Cardiac muscle cell (in vitro differentiated cells and primary cell): Measurements from ENCODE around the gene PRAF2. TPM values are rescaled to one million over a fixed set of nuclear protein-coding genes. Genes with fewer than 3 reads are reported as not detected.

Source experiments
- DNase-seq, 2 donors: peaks; one replicate each; pipeline versions ENCODE4 v3.0.0 to v3.0.0-alpha.2; 2010 to 2017; ENCODE audit warnings: low read depth in 1 of 2, low spot score in 1 of 2
- H3K27ac ChIP-seq: fragments of 200-600 bp; sonication (generic); 2 replicates; pipeline ENCODE4 v1.5.1; 2016
- H3K27me3 ChIP-seq: fragments of 200-600 bp; sonication (generic); 2 replicates; pipeline ENCODE4 v1.6.0; 2016; ENCODE audit warnings: control low read depth
- H3K36me3 ChIP-seq: fragments of 200-600 bp; sonication (generic); 2 replicates; pipeline ENCODE4 v1.5.1; 2016; ENCODE audit warnings: control low read depth
- H3K4me1 ChIP-seq: fragments of 200-600 bp; sonication (generic); 2 replicates; pipeline ENCODE4 v1.8.1; 2017; ENCODE audit warnings: low read depth, mild to moderate bottlenecking, mixed run types
- H3K4me3 ChIP-seq: fragments of 200-600 bp; sonication (generic); 2 replicates; pipeline ENCODE4 v1.5.1; 2016; ENCODE audit warnings: mild to moderate bottlenecking
- H3K9me3 ChIP-seq: fragments of 200-600 bp; sonication (generic); 2 replicates; pipeline ENCODE4 v1.5.1; 2017; ENCODE audit warnings: low read depth, mild to moderate bottlenecking, control low read depth
- polyA plus RNA-seq: library from polyadenylated mRNA; unstranded; fragments of >200 nt; fragmentation: Nextera tagmentation; extraction: Ambion mirVana; gene quantifications from 2 replicates; pipeline ENCODE4 v1.2.1, GENCODE V29; 2016
- total RNA-seq: library from RNA; depleted of rRNA; stranded (reverse); fragments of >200 nt; gene quantifications from 2 replicates; pipeline ENCODE4 v1.2.3, GENCODE V29; 2016
- TF ChIP-seq, protein P1 (sequence below): IDR thresholded peaks from 2 replicates; pipeline ENCODE4 v1.5.1; 2012; ENCODE audit warnings: low read depth, mild to moderate bottlenecking, low read length

The PRAF2 gene
- total and polyA plus RNA-seq, 2 experiments from 2014 or later: 30.3 to 76.7 TPM

- Histone ChIP-seq H3K9me3 (no peaks in the 10 kb centered on the region), H3K27ac (no peak overlapping the region), H3K4me1 (no peaks in the 10 kb centered on the region), H3K36me3 (no peaks in the 10 kb centered on the region), H3K4me3 (no peak overlapping the region), H3K27me3 (no peaks in the 10 kb centered on the region)
- no peak for DNase-seq
- TF ChIP-seq, protein P1, sequence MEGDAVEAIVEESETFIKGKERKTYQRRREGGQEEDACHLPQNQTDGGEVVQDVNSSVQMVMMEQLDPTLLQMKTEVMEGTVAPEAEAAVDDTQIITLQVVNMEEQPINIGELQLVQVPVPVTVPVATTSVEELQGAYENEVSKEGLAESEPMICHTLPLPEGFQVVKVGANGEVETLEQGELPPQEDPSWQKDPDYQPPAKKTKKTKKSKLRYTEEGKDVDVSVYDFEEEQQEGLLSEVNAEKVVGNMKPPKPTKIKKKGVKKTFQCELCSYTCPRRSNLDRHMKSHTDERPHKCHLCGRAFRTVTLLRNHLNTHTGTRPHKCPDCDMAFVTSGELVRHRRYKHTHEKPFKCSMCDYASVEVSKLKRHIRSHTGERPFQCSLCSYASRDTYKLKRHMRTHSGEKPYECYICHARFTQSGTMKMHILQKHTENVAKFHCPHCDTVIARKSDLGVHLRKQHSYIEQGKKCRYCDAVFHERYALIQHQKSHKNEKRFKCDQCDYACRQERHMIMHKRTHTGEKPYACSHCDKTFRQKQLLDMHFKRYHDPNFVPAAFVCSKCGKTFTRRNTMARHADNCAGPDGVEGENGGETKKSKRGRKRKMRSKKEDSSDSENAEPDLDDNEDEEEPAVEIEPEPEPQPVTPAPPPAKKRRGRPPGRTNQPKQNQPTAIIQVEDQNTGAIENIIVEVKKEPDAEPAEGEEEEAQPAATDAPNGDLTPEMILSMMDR: no peak
Observed at GRCh38 chrX:49061490-49061889, 12.3 kb downstream of the PRAF2 start.

- H3K27ac ChIP-seq: no peak overlapping the region
- H3K4me1 ChIP-seq: no peaks in the 10 kb centered on the region
- H3K36me3 ChIP-seq: no peaks in the 10 kb centered on the region
- no peaks in the 10 kb centered on the region for H3K9me3 ChIP-seq
- H3K27me3 ChIP-seq: no peaks in the 10 kb centered on the region
- no peak overlapping the region for H3K4me3 ChIP-seq
- TF ChIP-seq, protein P1: no peak
- DNase-seq: no peak
Observed at GRCh38 chrX:49060914-49061313, 12.9 kb downstream of the PRAF2 start.

DNA sequence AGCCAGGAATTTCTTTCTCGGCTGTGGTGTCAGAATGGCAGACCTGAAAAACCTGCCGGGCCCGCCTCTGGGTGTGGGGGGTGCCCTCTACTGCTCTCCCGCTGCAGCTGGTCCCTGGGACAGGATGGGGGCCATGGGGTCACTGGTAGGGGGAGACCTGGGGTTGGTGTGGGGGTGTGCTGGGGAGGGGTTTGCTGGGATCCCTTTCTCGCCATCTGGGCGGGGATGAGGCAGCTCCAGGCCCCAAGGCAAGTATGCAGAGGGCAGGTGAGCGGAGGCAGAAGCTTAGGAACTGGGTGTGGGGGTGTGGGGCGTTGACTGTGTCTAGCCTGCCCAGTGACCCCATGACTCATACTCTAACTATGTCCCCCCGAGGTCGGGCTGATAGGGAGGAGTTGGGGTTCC is 14.1 kb downstream of the PRAF2 start:
- Histone ChIP-seq H3K4me3 (no peak overlapping the region), H3K9me3 (no peaks in the 10 kb centered on the region), H3K4me1 (no peaks in the 10 kb centered on the region), H3K27me3 (no peaks in the 10 kb centered on the region), H3K36me3 (no peaks in the 10 kb centered on the region), H3K27ac (no peak overlapping the region)
- DNase-seq: no peak
- TF ChIP-seq, protein P1: no peak

- no peak overlapping the region for H3K4me3 ChIP-seq
Observed at GRCh38 chrX:49059201-49059600, 14.6 kb downstream of the PRAF2 start.

GRCh38 chrX:49058794-49059193 is 15.0 kb downstream of the PRAF2 start, which contains the start of gene CCDC120:
CCDC120 (plus strand) TSS chrX:49058999; CDS start chrX:49062042, 3,043 bp downstream.
- Histone ChIP-seq H3K4me1 (no peaks in the 10 kb centered on the region), H3K9me3 (no peaks in the 10 kb centered on the region), H3K27me3 (no peaks in the 10 kb centered on the region), H3K4me3 (no peak within 1 kb of the TSS), H3K36me3 (no peaks in the 10 kb centered on the region), H3K27ac (no peak within 1 kb of the TSS)
- TF ChIP-seq, protein P1: no peak
- DNase-seq: no peak

More at GRCh38 chrX:49059201-49059600, 14.6 kb downstream of the PRAF2 start:
- TF ChIP-seq, protein P1: no peak
- H3K4me1 ChIP-seq: no peaks in the 10 kb centered on the region
- no peak for DNase-seq
- no peaks in the 10 kb centered on the region for H3K9me3 ChIP-seq
- H3K36me3 ChIP-seq: no peaks in the 10 kb centered on the region
- no peaks in the 10 kb centered on the region for H3K27me3 ChIP-seq
- no peak overlapping the region for H3K27ac ChIP-seq
